KOPT-K1 (cell line): ENCODE data around the gene UBN1.

ENCODE experiments used
- H3K27ac ChIP-seq: fragments of 200-600 bp; sonication (generic); 2 replicates; pipeline ENCODE4 v1.5.1; 2016; ENCODE audit warnings: antibody characterized with exemption, mild to moderate bottlenecking, low read depth, low read length; ENCODE audit not compliant: poor library complexity, severe bottlenecking
- H3K36me3 ChIP-seq: fragments of 200-600 bp; sonication (generic); 2 replicates; pipeline ENCODE4 v1.5.1; 2017; ENCODE audit warnings: antibody characterized with exemption, mild to moderate bottlenecking, low read length, moderate library complexity; ENCODE audit not compliant: insufficient read depth
- H3K9me3 ChIP-seq: fragments of 200-600 bp; sonication (generic); 2 replicates; pipeline ENCODE4 v1.5.1; 2017; ENCODE audit warnings: antibody characterized with exemption, low read length, mild to moderate bottlenecking; ENCODE audit not compliant: insufficient read depth, poor library complexity, severe bottlenecking

UBN1 gene

DNA sequence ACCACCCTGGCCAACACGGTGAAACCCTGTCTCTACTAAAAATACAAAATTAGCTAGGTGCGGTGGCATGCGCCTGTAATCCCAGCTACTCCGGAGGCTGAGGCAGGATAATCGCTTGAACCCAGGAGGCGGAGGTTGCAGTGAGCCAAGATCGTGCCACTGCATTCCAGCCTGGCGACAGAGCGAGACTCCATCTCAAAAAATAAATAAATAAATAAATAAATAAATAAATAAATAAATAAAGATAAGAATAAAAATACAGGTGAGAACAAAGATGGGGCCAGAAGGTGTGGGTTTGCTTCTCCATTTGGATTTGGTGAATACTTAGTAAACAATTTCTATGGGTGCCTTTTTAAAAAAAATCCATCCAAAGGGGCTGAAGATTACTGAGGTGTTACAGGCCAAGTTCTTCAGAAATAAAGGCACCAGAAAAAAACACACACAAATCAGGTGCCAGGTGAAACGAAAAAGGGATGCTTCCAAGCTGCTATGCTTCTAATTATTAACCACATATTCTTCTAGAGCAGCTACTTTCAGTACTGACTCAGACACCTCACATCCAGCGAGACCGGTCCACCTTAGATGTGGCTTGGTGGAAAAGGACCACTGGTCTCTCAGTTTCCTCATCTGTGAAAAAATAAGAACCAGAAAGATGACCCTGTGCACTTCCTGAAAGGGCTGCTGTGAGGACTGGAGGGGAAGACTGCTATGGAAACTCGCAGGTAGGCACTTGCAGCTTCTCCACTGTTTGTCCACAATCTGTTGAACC is 9.4 kb upstream of the UBN1 start:
- no peak overlapping the region for H3K27ac ChIP-seq
- H3K9me3 ChIP-seq, result no peaks in the 10 kb centered on the region
- H3K36me3 ChIP-seq, result peaks cover 97% of the 10 kb centered on the region

DNA sequence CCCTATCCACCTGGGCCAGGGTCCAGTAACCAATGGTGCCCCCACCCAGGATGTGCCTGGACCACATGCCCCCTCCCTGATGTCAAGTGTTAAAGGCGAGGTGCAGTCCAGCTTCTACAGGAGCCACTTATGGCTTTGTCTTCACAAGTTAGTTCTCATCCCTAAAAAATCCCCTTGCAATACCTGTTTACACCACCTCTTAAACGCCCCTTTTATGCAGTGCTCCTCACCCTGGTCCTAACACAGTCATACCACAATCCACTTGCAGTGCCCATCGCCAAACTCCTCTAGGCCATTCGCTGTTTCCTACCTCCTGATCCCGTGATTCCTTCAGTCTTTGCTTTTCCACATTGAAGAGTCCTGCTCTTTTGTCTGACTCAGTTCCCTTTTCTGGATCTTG is 7.3 kb upstream of the UBN1 start:
- Histone ChIP-seq H3K36me3 (peaks cover 97% of the 10 kb centered on the region), H3K9me3 (no peaks in the 10 kb centered on the region)

DNA sequence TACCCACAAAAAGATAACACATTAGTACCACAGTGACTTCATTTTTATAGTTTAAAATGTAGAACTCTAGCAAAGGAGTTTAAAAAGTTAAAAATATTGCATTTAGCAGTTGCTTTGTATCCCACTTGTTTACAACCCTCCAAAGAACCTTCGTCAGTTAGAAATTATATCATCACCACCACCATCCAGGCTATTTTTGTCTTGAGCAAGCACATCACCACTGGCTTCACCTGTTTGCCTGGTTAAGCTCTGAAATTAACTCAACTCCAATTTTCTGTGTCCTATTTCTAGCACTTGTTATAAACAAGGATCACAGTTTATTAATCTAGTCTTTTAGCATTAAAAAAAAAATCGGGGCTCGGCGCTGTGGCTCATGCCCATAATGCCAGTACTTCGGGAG is 6.3 kb upstream of the UBN1 start:
- Histone ChIP-seq H3K36me3 (peaks cover 96% of the 10 kb centered on the region), H3K27ac (no peak overlapping the region)

More for the DNA sequence above, 7.3 kb upstream of the UBN1 start:
- H3K27ac ChIP-seq, result no peak overlapping the region

DNA sequence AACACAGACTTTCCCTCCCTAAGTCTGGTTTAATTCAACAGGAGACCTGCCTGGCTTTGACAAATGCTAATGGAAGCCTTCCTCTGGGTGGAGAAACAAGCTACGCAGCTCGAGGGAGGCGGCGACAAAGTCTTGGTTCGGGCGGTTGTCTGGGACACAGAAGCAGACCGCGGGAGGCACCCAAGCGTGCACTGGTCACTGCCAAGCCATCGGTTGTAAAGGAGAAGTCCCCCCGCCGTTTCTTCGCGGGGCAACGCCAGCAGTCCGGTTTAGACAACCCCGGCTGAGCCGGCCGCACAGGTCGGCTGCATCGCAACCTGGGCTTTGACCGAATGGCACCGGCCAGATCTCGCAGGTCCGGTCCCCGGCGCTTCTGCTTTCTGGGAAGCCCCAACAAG is 779 bp upstream of the UBN1 start:
- H3K36me3 ChIP-seq, result peaks cover 44% of the 10 kb centered on the region
- H3K27ac ChIP-seq, result peak overlapping the region; percentile 85
- no peaks in the 10 kb centered on the region for H3K9me3 ChIP-seq

More for the DNA sequence above, 6.3 kb upstream of the UBN1 start:
- H3K9me3 ChIP-seq, result no peaks in the 10 kb centered on the region

DNA sequence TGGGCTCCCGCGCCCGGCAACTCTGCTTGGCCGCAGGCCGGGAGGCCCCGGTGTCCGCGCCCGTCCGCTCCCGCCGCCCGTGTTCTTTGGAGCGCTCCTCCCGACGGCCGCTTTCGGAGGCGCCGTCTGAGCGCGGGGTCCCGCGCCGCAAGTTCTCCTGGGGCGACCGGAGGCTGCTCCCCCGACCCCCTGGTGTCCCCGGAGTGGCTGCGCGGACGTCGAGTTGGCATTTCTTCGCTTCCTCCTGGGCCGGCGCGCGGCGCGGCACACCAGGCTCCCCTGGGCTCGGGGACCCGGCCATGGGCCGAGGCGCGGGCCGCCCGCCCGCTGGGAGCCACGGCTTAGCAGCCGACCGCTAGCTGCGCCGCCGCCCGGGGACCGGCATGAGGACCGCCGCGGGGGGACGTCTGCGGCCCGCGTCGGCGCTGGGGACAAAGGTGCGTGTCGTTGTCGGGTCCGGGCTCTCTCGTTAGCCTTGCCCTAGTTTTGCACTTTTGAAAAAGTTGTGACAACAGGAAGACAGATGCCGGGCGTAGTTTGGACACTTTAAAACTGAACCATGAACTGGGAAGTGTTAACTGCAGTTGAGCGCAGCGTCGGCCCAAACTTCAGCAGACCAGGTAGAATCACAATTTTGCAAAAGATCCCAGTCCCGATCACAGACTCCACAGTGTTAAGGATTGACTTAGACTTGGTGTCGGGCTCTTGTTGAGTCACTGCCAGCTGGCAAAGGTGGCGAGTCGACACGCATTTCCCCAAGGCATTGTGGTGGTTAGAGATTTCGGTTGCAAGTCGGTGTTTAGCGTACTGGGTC is 700 bp downstream of the UBN1 start:
- Histone ChIP-seq H3K36me3 (peaks cover 33% of the 10 kb centered on the region), H3K9me3 (no peaks in the 10 kb centered on the region), H3K27ac (peak overlapping the region; percentile 85)

DNA sequence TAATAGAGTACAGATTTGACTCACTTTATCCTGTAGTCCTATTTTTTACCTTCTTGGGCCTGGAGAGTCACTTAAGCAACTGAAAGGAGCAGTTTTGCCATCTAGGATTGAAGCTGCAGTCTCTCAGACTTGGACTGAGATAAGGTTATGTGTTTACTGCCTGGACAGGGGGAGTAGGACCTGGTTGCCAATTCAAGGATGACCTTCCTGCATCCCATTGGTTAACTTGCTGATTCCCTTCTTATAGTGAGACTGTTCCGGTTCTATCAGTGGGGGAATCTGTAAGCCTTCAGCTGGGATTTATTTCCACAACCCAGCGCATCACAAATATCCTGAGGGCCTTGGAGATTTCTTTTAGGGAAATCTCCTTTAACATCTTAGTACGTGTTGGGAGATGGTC is 2.9 kb downstream of the UBN1 start:
- Histone ChIP-seq H3K36me3 (peaks cover 31% of the 10 kb centered on the region), H3K27ac (no peak overlapping the region), H3K9me3 (no peaks in the 10 kb centered on the region)

DNA sequence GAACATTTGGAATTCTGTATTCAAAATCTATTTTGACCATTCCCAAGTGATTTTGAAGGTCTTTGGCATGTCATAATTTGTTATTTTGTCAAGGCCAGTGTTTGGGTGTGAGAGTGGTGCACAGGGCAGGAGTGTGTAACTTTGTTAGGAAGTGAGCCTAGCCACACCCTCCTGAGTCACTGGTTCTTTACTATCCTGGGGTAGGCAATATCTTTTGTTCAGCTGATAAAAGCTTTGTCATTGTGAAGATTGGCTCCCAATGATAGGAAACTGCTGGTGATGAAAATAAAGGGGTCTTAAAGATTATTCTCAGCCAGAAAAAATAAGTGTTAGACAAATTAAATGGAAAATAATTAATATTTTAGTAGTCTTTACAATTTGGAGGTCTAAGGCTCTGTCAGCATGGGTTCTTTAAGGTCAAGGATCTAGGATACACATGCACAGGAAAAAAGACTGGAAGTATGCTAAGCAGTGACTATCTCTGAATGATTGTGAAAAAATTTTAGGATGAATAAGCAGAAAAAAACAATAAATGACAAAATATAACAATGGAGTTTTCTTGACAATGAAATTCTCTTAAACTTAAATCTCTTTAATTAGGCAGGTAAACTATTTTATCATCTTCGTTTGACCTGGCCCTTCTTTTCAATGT is 5.1 kb downstream of the UBN1 start:
- Histone ChIP-seq H3K36me3 (peaks cover 45% of the 10 kb centered on the region), H3K9me3 (no peaks in the 10 kb centered on the region), H3K27ac (no peak overlapping the region)

DNA sequence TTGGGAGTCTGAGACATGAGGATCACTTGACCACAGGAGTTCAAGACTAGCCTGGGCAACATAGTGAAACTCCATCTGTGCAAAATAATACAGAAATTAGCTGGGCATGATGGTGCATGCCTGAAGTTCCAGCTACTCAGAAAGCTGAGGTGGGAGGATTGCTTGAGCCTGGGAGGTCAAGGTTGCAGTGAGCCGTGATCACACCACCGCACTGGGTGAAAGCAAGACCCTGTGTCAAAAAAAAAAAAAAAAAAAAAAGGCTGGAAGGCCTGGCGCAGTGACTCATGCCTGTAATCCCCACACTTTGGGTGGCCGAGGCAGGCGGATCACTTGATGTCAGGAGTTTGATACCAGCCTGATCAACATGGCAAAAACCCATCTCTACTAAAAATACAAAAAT is 8.1 kb downstream of the UBN1 start:
- H3K9me3 ChIP-seq, result no peaks in the 10 kb centered on the region
- no peak overlapping the region for H3K27ac ChIP-seq
- peaks cover 75% of the 10 kb centered on the region for H3K36me3 ChIP-seq

DNA sequence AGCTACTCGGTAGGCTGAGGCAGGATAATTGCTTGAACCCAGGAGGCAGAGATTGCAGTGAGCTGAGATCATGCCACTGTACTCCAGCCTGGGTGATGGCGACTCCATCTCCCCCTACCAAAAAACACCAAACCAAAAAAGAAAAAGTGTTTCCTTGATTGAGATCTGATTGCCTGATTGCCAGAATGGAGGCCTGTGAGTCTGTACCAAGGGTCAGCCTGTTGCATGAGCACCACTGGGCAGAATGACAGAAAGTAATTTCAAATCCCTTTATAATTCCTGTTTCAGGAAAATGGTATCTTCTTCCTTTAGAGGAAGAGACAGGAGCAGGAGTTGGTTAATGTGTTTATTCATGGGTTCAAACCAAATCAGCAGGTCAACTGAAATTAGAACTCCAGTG is 8.5 kb downstream of the UBN1 start:
- Histone ChIP-seq H3K27ac (no peak overlapping the region), H3K9me3 (no peaks in the 10 kb centered on the region), H3K36me3 (peaks cover 79% of the 10 kb centered on the region)

DNA sequence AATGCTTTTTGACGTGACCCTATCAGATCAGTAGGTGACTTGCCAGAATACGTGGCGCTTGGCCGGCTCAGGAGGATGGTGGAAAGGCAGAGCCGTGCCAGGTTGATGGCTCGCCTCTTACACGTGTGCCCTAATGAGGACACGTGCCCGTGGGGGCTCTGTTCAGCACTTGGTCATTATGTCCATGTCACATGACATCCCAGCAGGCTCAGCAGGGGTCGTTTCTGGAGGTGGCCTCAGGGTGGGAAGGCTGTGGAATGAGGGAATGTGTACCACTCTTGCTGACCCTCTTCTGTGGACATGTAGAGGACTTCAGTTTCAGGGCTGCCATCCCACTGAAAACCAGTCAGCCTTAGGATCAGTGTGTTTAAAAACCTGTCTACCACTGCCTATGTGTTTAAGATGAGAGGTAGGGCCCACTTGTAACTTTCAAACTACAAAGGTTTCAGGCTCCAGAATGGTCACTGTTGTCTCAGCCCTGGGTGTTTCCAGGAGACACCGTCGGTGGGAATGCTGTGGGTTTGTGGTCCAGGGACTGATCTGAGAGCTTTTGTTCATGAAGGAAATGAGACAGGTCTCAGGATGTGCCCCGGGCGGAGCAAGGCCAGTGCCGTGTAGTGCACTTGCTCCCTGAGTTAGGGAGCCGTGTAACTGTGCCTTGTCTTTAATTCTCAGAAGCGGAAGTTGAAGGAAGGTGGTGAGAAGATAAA is 12.1 kb downstream of the UBN1 start:
- Histone ChIP-seq H3K36me3 (peaks cover 99% of the 10 kb centered on the region), H3K9me3 (no peaks in the 10 kb centered on the region), H3K27ac (no peak overlapping the region)

DNA sequence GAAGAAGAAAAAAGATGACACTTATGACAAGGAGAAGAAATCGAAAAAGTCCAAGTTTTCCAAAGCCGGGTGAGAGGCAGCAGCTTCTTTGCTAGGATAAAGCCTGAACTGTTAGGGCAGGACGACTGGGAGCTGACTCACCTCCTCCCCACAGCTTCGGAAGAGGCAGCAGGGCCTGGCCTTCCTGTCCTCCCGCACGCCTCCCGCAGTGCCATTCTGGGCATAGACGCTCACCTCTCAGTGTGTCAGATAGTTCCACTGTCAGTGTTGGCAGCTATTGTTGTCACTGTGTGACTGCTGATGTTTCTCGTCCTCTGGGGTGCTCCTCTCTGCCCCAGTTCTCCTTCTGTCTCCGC is 12.6 kb downstream of the UBN1 start:
- Histone ChIP-seq H3K27ac (no peak overlapping the region), H3K36me3 (peaks cover 99% of the 10 kb centered on the region), H3K9me3 (no peaks in the 10 kb centered on the region)

DNA sequence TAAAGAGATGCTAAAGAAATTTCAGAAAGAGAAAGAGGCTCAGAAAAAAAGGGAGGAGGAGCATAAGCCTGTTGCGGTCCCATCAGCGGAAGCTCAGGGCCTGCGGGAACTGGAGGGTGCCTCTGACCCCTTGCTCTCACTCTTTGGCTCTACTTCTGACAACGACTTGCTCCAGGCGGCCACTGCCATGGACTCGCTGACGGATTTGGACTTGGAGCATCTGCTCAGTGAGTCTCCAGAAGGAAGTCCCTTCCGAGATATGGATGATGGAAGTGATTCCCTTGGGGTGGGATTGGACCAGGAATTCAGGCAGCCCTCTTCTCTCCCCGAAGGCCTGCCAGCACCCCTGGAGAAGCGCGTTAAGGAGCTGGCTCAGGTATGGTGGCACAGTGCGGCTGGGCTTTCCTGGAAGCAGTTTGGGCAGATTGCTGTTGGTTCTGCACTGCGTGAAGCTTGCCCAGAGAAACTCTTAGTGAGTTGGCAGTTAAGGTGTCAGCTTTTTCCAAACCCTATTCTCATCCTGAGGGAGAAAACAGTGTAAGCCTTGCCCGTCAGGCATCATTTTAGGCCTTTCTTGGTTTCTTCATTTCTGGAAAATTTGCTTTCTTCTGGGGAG is 13.6 kb downstream of the UBN1 start:
- peaks cover 90% of the 10 kb centered on the region for H3K36me3 ChIP-seq
- no peak overlapping the region for H3K27ac ChIP-seq
- no peaks in the 10 kb centered on the region for H3K9me3 ChIP-seq

DNA sequence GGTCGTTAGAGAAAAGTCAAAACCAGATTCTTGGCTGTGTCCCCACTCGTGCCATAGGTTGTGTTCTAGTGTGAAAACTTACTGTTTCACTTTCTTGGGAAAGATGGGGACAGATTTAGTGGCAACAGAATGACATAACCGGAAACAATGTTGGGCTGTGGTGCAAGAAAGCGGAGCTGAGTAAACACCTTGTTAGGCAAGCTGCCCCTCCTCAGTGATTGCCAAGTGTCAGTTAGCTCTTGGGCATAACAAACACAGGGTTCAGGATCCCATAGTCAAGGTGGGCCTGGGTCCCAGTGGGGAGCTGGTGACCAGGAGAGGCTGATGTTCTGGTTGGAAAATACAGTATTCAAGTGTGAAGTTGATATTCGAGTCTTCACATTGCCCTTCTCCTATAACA is 15.4 kb downstream of the UBN1 start:
- H3K9me3 ChIP-seq, result no peaks in the 10 kb centered on the region
- peaks cover 87% of the 10 kb centered on the region for H3K36me3 ChIP-seq
- no peak overlapping the region for H3K27ac ChIP-seq

DNA sequence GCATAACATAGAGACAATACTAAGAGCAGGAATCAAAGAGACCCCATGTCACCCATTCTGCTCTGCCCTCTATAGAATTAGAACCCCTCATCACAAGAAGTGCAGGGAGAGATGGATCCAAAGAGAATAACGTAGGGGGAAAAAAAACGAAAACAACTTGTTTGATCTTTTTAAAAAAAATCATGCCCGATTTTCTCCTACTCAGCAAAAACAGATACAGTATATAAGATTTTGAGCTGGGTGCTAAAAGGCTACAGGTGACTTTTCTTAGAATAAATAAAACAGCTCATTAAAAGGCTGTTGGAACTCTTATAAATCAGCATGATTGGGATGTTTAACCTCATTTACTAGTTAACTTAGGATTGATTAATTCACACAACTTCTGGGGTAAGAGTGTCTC is 17.4 kb downstream of the UBN1 start:
- H3K27ac ChIP-seq, result no peak overlapping the region
- peaks cover 87% of the 10 kb centered on the region for H3K36me3 ChIP-seq
- no peaks in the 10 kb centered on the region for H3K9me3 ChIP-seq
